Brain pericyte (primary cell): ENCODE measurements around the gene PTPN22.
"Not testable (repeated sequence)": the region's sequence is repeated elsewhere in the genome, so short reads cannot be mapped to it uniquely, and the experiment has no call there.

Source experiments
- DNase-seq: peaks from one replicate; pipeline ENCODE4 v3.0.0-alpha.2; 2012; ENCODE audit warnings: low read depth, low spot score

PTPN22 gene

DNA sequence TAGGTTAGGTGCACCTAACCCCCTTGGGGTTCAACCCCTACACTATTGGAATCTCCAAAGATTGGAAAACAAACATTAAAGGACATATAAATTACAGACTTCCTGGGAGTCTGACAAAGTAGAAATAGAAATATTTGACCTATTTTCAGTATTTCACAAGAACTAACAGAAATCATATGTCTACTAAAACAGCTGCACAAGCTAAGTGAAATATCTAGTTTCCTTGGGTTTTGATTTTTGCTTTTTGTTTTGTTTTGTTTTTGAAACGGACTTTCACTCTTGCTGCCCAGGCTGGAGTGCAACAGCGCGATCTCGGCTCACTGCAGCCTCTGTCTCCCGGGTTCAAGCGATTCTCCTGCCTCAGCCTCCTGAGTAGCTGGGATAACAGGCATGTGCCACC is 18.8 kb downstream of the PTPN22 start:
- DNase-seq, result not testable (repeated sequence)

DNA sequence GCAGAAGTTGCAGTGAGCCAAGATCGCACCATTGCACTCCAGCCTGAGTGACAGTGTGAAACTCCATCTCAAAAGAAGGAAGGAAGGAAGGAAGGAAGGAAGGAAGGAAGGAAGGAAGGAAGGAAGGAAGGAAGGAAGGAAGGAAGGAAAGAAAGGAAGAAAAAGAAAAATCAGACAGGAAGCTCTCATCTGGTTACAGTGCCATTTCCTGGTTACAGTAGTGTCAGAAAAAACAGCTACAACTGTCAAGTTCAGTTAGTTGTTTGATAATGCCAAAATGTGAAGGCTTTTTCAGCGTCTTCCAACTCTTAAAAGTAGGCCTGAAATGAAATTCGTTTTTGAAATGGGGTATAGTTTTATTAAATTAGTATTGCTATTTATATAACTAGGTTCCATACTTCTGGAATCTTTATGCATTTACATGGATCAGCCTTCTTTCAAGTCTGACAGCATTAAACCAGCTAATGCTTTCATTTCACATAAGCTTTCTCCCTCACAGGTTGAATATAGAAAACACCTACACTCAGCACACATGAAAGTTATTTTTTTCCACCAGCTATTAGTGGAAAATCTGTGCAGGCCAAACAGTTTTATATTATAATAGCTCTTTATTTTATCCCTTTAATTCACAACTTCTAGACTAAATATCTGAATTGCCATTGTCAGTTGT is 21.2 kb downstream of the PTPN22 start:
- DNase-seq, result no peak

DNA sequence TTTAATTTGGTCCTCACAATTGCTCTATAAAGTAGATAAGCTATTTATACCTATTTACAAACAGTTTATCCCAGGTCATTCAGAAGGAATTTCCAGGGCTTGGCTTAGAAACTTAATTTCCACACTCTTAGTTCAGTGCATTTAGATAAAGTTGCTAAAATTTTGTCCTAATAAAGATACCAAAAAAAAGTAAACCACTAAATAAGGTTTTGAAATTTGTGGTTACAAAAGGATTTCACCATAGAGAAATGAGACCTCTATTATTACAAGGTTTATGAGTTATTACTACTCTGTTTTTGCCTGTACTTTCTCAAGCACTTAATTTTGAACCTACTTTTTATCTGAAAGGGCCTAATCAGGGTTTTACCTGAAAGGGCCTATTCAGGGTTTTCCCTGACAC is 22.4 kb downstream of the PTPN22 start:
- DNase-seq, result no peak

DNA sequence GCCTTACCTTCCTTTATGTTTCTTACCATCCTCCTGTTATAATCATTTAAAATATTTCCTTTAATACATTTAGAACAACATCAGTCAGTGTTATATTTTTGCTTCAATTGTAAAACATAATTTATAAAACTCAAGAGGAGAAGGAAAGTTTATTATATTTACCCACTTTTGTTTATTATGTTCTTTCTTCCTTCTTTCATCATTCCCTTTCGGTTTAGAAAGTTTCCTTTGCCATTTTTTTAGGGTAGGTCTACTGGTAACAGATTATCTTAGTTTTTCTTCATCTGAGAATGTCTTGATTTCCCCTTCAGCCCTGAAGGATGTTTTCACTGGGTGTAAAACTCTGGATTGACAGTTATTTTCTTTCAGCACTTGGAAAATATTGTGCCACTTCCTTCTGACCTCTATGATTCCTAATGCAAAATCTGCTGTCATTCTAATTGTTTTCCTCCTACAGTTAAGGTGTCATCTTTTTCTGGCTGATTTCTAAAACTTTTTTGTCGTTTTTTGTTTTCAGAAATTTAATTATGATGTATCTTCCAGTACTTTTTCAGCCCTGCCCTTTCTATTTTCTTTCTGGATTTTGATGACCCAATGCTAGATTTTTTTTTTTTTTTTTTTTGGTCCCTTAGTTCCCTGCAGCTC is 25.0 kb downstream of the PTPN22 start:
- DNase-seq, result no peak

DNA sequence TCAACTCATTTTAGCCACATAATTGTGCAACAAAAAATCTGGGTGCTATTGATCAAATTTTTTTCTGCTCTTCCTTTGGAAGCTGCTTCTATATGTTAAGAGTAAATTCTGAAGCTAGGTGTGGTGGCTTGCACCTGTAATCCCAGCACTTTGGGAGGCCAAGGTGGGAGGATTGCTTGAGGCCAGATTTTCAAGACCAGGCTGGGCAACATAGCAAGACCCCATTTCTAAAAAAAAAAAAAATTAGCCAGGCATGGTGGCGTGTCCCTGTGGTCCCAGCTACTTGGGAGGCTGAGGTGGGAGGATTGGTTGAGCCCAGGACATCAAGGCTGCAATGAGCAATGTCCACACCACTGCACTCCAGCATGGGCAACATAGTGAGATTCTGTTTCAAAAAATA is 35.0 kb downstream of the PTPN22 start:
- DNase-seq, result no peak

DNA sequence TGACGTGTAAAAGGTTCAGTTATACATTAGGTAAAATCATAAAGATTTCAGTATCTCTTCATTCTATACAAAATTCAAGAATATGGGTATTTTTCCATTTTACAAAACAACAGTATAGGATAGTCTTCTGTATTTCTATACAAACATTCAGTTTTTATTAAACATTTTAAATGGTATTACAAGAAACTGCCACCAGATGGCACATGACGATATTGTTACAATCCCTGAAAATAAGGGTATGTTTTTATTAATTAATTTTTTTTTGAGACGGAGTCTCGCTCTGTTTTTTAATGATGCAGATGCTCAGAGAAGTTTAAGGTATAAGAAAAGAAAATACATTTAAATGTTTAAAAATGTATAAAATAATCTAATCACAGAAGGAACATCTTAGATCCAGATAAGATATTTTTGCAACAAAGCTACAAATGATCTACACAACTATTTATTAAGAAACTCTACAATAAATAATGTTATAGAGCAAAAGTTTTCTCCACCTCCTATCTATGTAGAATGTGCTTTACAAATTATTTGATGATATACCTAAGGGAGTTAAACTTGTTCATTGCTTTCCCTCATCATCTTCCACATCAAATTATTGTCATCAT is 35.7 kb downstream of the PTPN22 start:
- DNase-seq, result no peak

DNA sequence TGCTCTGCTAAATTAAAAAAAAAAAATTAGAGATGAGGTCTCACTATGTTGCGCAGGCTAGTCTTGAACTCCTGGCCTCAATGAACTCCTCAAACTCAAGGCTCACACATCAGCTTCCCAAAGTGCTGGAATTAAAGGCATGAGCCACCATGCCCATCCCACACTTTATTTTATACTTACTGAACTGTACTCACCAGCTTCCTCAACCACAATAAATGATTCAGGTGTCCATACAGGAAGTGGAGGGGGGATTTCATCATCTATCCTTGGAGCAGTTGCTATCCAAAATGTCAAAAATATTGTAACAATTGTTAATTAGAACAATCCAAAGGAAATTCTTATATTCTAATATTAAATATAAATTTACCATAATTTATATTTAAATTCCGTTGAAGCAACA is 36.8 kb downstream of the PTPN22 start:
- no peak for DNase-seq

DNA sequence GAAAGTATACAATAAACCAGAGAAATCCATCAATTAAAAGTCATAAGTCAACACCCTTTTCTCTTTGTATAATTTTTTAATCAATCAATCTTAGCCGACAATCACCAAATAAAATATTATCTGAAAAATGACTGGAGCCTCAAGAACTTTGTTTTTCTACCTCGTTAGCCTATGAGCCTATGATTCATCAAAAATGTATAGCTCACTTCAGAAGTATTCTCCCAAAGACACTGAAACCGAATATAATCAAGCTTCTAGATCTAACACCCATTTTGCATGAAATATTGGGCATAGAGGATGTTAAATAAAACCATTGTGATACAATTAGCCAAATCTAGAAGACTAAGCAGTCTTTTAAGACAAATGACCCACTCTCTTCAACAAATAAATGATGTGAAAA is 41.5 kb downstream of the PTPN22 start:
- DNase-seq, result no peak

DNA sequence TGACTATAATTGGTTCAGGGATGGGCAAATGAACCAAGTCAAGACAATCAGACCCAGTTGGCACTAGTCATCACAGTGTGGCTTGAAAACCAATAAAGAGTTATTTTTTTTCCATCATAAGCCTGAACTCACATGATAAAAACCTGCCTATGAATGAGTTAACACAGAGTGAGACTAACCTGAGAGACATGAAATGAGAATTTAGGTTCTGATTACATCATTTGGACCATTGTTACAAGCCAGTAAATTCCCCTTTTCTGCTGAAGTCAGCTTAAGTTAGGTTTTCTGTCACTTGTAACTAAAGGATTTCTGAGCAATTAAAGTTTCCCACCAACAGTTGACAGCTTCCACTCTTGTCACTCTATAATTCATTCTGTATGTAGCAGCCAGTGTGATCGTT is 49.6 kb downstream of the PTPN22 start:
- DNase-seq, result no peak

DNA sequence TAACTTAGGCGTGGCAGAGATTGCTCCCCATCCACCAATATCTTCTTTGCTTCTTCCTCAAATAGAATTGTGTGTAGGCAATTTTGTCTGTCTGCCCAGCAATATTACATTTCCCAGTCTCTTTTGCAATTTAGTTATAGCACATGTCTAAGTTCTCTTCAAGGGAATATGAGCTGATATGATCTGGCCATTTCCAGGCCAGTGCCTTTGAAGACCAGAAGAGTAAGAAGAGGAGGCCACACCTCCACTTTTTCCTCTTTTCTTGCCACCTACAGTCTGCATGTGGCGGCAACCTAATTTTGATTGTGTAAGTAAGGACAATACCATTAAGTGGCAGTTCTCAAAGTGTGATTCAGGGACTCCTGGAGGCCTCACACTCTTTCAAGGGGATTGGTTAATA is 52.9 kb downstream of the PTPN22 start:
- no peak for DNase-seq

DNA sequence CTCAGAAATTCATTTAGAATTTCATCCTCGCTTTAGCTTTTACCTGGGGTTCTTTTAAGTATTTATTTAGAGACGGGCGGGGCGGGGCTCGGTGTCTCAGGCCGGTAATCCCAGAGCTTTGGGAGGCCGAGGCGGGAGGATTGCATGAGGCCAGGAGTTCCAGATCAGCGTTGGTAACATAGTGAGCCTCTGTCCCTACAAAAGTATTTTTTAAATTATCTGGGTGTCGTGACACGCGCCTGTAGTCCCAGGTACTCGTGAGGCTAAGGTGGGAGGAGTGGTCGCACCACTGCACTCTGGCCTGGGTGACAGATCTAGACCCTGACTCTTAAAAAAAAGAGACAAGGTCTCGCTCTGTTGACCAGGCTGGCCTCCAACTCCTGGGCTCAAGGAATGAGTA is 58.3 kb downstream of the PTPN22 start:
- no peak for DNase-seq

DNA sequence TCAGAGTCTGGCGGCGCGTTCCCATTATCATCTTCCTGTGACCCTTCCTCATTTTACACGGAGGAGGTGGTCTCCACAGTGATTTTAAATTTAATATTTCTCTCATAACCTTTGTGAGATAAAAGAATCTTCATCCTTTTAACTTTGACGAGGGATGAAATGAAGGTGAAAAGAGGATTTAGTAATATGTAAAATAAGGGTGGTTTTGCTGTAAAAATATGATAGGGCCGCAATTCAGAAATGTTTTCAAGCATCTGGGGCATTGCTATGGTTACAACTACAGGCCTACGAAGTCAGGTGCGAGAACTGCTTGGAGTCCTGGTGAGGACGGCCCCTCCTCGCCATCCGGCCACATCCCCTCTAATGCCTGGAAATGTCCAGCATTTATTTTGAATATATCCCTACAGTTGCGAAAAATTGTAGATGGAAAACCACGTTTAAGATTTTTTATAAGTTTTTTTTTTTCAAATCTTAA is 58.8 kb downstream of the PTPN22 start:
- no peak for DNase-seq

DNA sequence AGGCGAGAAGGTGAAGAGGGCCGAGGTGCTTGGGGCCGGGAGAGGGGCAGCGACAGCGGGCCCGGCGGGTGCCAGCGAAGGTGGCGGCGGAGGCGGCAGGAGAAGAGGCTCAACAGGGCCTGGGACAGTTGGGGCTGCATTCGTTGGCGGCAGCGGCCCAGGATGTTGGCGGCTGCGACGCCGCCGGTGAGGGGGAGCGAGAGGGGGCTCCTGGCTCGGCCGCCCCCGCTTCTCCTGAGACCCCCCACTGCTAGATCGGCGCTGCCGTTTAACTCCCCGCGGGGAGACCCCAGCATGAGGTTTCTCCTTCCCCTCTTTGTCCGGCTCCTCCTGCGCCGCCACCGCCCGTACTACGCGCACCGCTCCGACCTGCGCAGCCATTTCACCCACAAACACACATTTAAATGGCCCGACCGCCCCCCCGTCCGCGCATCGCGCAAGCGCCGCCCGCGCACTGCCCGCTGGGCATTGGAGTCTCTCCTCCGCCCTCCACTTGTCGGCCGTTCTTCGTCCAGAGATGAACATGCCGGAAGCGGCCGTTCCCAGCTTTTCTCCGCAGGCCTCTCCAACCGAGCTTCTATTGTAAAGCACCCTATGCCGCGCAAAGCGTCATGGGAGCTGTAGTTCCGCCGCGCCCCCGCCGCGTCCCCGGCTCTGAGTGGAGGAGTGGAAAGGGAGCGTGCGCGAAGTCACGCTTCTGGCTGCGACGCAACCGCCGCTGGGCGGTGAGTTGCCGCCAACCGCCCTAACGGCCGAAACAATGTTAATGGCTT is 59.4 kb downstream of the PTPN22 start, which contains the start of gene RSBN1:
RSBN1 (minus strand) TSS at position 589 of the 773 bp plus-strand sequence; CDS start at position 525, 64 bp downstream.
- peak; percentile 97 for DNase-seq

DNA sequence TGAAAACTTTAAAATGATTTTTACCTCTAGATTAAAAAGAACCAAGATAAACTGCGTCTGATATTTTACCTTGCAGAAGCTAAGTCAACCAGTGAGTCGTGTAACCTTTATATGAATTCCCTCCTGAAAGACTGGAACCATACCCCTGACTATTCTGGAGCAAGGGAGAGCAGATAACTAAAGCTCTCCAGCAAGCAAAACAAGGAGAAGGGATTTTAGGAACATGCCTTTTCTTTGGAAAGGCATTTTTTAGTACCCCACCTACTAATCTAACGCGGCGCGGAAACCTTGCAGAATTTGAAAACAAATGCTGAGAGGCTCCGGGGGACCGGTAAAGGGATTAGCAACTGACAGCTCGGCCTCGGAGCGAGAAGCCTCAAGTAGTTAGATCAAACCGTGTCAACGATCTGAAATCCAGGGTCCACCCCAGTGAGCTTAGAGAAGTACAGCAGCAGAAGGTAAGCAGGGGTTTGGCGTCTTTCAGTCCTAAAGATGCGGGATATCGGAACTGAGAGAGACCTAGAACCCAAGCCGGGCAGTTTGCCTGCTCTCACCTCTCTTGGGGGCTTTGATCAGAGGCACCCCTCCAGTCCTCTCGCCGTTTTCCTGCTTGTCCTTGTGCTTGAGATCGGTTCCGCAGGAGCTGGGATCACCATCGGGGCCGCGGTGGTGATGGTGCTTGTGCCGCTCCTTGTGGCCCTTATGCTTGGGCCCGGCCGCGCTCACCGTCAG is 60.2 kb downstream of the PTPN22 start:
- DNase-seq, result no peak

DNA sequence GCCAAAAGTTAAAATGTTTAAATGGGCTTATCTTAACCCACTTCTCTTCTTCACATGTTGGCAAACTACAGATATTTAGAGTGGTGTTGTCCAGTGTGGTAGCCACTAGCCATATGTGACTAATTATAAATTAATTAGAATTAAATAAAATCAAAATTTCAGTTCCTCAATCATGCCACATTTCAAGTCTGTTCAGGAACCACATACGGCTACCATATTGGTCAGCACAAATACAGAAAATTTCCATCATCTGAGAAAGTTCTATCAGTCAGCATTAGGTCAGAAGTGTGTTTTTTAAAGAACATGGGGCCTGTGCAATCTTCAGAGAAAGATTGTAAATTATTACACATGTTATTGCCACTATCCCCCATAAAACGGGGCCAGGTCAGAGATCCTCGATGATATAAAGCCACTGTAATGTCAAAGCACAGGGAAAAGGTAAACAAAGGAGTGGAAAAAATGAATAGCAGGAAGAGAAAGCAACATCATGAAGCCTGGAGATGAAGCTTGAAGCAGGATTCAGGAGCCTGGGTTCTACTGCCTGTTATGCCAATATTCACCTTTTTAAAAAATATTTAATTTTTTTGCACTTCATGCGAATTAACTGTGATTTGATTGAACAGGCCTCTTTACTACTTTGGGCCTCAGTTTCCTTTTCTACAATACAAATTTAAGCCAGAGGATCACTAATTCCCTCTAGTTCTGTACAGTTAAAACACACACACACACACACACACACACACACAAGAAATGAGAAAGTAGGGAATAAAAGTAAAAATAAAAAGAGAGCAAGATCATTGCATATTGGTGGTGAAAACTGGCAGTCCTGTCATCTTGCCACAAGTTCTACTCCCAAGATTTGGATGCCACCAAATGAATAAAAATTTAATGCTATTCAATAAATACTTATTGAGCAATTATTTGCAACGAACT is 61.6 kb downstream of the PTPN22 start:
- DNase-seq, result no peak

DNA sequence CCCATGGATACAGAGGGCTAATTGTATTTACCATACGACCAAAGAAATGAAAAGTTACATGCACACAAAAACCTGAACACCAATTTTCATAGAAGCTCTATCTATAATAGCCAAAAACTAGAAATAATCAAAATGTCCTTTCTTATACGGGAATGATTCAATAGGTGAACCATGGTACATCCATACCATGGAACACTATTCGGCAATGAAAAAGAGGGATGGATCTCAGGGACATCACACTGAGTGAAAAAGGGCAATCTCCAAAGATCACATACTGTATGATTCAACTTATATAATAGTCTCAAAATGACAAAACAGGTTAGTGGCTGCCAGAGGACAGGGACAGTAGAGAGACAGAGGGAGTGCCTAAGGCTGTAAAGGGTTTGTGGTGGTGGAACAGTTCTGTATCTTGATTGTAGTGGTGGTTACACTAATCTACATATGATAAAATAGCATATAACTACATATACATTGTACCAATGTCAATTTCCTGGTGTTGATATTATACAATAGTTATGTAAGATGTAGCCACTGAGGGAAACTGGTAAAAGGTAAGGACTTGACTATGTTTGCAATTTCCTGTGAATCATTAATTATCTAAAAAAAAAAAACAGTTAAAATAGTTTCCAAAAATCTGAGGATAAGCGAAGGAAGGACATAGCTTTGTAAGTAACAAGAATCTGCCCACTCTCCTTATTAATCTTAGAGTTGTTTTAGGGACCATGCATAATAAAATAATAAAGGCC is 62.9 kb downstream of the PTPN22 start:
- no peak for DNase-seq

DNA sequence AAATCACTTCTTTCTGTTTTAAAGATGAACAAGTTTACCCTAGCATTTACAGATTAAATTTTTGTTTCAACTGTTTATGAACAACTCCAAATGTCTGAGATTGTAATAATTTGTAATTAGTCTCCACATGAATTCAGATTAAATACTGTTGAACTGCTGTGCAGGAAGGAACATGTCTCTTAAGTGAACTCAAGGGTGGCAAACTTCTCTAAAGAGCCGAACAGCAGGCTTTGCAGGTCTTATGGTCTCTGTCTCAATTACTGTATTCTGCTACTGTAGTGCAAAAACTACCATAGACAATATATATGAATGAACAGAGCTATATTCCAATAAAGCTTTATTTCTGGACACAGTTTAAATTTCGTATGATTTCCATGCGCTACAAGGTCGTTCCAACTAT is 65.9 kb downstream of the PTPN22 start:
- no peak for DNase-seq

DNA sequence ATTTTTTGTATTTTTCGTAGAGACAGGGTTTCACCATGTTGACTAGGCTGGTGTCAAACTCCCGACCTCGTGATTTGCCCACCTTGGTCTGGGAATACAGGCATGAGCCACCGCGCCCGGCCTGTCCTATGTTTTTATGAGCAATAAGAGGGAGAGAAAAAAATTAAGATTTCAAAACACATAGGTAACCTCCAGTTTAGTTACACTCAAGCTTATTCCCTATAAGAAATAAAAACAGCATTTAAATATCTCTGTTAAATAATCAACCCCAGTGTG is 66.3 kb downstream of the PTPN22 start:
- no peak for DNase-seq

DNA sequence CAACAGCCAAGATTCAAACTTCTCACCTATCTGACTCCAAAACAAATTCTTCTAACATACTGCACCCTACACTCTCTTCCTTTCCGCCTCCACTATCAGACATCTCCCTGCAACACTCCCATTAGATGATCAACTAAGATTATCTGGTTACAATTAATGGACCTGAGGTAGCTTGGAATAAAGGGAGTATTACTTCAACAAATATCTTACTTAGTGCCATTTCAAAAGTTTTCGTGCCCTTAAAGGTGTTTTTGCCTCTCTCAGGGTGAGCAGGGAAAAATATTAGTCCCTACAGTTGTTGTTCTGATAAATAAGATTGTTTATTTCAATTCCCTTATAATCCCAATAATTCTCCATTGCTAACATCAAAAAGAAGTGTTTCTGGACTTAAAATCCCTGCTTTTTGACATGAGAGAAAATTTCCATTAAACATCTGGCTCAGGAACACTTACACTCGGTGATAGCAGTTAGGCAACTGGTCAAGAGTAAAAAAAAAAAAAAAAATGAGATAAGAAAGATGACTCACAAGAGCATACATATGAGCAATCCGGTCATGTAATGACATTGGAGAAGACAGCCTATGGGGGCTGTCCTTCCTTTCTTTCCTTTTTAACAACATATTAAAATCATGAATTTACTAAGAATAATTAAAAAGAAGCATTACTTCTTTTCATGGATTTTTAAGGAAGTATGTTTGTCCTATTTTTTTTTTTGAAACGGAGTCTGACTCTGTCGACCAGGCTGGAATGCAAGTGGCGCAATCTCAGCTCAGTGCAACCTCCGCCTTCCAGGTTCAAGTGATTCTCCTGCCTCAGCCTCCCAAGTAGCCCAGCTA is 66.9 kb downstream of the PTPN22 start:
- DNase-seq, result no peak
